ENCODE measurements around the gene RPGR.
A peak's percentile ranks its signal among the peaks of the same experiment; 100 is the strongest.

Gene RPGR

GRCh38 chrX:38327007-38327774 lies at the start of gene RPGR:
RPGR (minus strand) TSS chrX:38327509; CDS start chrX:38327367, 142 bp downstream.
- peak within 1 kb of the TSS; percentile 92 for H3K4me3 ChIP-seq (ENCODE audit: low read depth, low read length)
- TF ChIP-seq MAX (IDR thresholded peaks at IDR 0.05; ENCODE audit: low read depth, low read length) (peak; percentile 72), CTCF (IDR thresholded peaks at IDR 0.05; ENCODE audit: low read depth, low read length) (peak; percentile 61), MYC (IDR thresholded peaks at IDR 0.05; ENCODE audit: low read depth, low read length) (peak; percentile 80), POLR2A (IDR thresholded peaks at IDR 0.05; ENCODE audit: extremely low read depth, insufficient read length) (peak; percentile 64)
- peak; percentile 95 for DNase-seq (ENCODE audit: low read depth)

- TF ChIP-seq MYC (IDR thresholded peaks at IDR 0.05; ENCODE audit: low read depth, low read length) (no peak), POLR2A (IDR thresholded peaks at IDR 0.05; ENCODE audit: extremely low read depth, insufficient read length) (no peak), MAX (IDR thresholded peaks at IDR 0.05; ENCODE audit: low read depth, low read length) (no peak), CTCF (IDR thresholded peaks at IDR 0.05; ENCODE audit: low read depth, low read length) (no peak)
- H3K4me3 ChIP-seq (ENCODE audit: low read depth, low read length) = no peak overlapping the region
- DNase-seq (ENCODE audit: low read depth) = no peak
Measured at GRCh38 chrX:38376747-38377146, 49.4 kb upstream of the RPGR start.

GRCh38 chrX:38375891-38376290 lies 48.6 kb upstream of the RPGR start:
- H3K4me3 ChIP-seq (ENCODE audit: low read depth, low read length) = no peak overlapping the region
- TF ChIP-seq CTCF (IDR thresholded peaks at IDR 0.05; ENCODE audit: low read depth, low read length) (peak; percentile 36), MYC (IDR thresholded peaks at IDR 0.05; ENCODE audit: low read depth, low read length) (no peak)
- peak; percentile 38 for DNase-seq (ENCODE audit: low read depth)

- TF ChIP-seq MYC (IDR thresholded peaks at IDR 0.05; ENCODE audit: low read depth, low read length) (no peak), POLR2A (IDR thresholded peaks at IDR 0.05; ENCODE audit: extremely low read depth, insufficient read length) (no peak), CTCF (IDR thresholded peaks at IDR 0.05; ENCODE audit: low read depth, low read length) (no peak), MAX (IDR thresholded peaks at IDR 0.05; ENCODE audit: low read depth, low read length) (no peak)
- DNase-seq (ENCODE audit: low read depth) = no peak
- H3K4me3 ChIP-seq (ENCODE audit: low read depth, low read length) = no peak overlapping the region
Measured at GRCh38 chrX:38374431-38374830, 47.1 kb upstream of the RPGR start.

GRCh38 chrX:38371641-38372040 lies 44.3 kb upstream of the RPGR start:
- TF ChIP-seq CTCF (IDR thresholded peaks at IDR 0.05; ENCODE audit: low read depth, low read length) = no peak
- no peak for TF ChIP-seq MAX (IDR thresholded peaks at IDR 0.05; ENCODE audit: low read depth, low read length)
- TF ChIP-seq POLR2A (IDR thresholded peaks at IDR 0.05; ENCODE audit: extremely low read depth, insufficient read length) = no peak
- TF ChIP-seq MYC (IDR thresholded peaks at IDR 0.05; ENCODE audit: low read depth, low read length) = no peak
- no peak for DNase-seq (ENCODE audit: low read depth)
- H3K4me3 ChIP-seq (ENCODE audit: low read depth, low read length) = no peak overlapping the region
